Stimulated activated CD8-positive, alpha-beta memory T cell treated with anti-CD3 and anti-CD28 coated beads, Interleukin-4, amount 100 ng/mL, for 1 hour (primary cell): ENCODE results near the gene TTC7B.
A peak's percentile ranks its signal among the peaks of the same experiment; 100 is the strongest.

ENCODE experiments used
- DNase-seq, 2 donors: peaks; one replicate each; pipeline ENCODE4 v3.0.0-alpha.2; 2020; ENCODE audit warnings: low read depth in 2 of 2, low spot score in 1 of 2

TTC7B gene

GRCh38 chr14:90777358-90777757, 38.9 kb downstream of the TTC7B start:
- DNase-seq, result no peak

GRCh38 chr14:90775441-90775840, 40.8 kb downstream of the TTC7B start:
- DNase-seq, result no peak

GRCh38 chr14:90774316-90774715, 41.9 kb downstream of the TTC7B start:
- DNase-seq, result no peak

GRCh38 chr14:90773705-90774104, 42.5 kb downstream of the TTC7B start:
- DNase-seq, result no peak

GRCh38 chr14:90773196-90773486, 43.1 kb downstream of the TTC7B start:
- no peak for DNase-seq

DNA sequence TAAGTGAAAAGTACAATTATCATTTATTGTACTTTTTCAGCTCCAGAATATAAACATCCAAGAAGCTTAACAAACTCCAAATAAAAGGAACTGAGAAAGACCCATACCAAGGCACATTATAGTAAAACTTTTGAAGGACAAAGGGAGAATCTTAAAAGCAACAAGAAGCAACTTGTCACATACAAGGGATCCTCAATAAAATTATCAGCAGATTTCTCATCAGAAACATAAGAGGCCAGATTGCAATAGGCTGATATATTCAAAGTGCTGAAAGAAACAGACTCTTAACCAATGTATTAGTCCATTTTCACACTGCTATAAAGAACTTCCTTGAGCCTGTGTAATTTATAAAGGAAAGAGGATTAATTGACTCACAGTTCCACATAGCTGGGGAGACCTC, 48.3 kb downstream of the TTC7B start:
- DNase-seq, result no peak

GRCh38 chr14:90760591-90761316, 55.5 kb downstream of the TTC7B start:
- no peak for DNase-seq

GRCh38 chr14:90760078-90760444, 56.2 kb downstream of the TTC7B start:
- DNase-seq, result no peak

DNA sequence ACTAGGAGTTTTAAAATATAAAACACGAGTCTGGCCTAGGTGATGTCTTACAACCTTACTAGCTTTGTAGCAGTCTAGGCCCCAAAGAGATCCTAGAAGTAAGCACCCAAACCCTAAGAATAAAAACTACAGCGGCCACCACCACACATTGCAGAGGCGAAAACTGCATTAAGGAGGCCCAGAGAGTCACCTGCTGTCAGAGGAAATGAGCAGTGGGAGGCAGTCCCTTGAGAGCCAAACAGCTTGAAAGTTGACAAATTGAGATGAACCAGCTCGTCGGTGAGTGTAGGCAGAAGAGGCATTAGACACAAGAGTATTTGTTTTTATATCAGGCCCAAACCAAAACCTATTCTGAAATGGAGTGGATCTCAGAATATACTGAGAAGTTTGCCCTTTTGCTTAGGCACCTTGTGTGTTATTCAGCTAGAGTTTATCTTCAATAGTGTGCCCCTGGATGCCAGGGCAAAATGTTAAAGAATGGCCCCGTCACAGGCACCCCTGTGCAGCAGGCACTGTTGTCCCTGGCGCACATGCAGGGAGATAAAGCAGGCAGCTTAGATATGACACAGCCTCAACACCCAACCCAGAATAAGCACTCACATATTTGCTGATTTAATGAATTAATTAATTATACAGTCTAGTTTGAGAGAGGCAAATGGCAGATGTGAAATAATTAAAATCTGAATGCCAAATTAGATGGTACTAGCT, 56.7 kb downstream of the TTC7B start:
- DNase-seq, result no peak

GRCh38 chr14:90758959-90759358, 57.3 kb downstream of the TTC7B start:
- no peak for DNase-seq

- DNase-seq, result peak; percentile 80 to 90
Measured at GRCh38 chr14:90758028-90758889, 58.0 kb downstream of the TTC7B start.

GRCh38 chr14:90757452-90757851, 58.8 kb downstream of the TTC7B start:
- no peak for DNase-seq

DNA sequence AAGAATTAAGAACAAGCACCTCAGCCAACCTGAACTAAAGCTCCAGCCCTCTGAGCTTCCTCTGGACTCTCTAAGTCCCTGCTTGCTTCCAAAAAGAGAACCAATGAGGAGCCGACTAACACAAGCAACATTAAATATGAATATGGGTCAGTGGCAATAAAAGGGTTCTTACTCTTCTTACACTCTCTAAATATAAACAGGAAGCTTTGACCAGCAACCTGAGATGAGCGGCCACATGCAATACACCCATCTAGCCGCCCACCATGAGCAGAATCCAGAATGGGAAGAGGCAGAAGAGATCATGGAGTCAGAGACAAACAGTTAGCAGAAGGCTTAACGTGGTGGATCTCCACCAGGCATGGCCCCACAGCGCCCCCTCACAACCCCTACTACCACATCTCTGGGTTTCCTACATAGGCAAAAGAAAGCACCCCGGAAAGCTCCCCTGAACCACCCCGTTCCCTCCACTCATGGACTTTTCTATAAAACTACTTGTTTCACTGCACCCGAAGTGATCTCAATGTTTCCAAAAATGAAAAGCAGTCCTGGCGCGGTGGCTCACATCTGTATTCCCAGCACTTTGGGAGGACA, 59.4 kb downstream of the TTC7B start:
- DNase-seq, result no peak

DNA sequence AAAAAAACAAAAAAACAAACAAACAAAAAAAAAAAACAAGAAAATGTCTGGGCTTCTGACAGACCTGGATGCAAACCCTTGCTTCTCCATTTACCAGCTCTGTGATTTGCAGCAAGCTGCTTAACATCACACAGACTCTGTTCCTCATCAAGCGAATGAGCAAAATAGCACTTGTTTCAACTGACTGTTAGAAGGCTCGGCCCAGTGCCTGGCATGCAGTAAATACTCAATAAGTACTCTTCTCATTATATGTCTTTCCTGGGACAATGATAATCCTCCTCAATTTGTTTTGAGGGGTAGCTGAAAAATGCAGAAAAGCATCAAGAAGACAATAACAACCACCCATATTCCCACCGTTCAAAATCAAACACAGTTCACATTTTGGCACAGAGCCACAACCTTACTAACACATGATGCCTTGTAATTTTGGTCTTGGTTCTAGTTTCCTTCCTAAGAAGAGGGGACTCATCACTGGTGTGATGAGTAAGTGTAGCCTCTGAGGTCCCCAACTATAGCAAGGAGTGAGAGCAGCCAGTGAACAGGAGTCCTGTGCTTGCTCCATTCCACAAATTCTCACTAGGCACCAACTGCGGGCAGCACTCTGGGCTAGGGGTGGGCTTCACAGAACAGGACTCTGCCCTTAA, 60.4 kb downstream of the TTC7B start:
- no peak for DNase-seq

GRCh38 chr14:90753456-90754005, 62.7 kb downstream of the TTC7B start:
- DNase-seq, result no peak

GRCh38 chr14:90750701-90751100, 65.5 kb downstream of the TTC7B start:
- no peak for DNase-seq

DNA sequence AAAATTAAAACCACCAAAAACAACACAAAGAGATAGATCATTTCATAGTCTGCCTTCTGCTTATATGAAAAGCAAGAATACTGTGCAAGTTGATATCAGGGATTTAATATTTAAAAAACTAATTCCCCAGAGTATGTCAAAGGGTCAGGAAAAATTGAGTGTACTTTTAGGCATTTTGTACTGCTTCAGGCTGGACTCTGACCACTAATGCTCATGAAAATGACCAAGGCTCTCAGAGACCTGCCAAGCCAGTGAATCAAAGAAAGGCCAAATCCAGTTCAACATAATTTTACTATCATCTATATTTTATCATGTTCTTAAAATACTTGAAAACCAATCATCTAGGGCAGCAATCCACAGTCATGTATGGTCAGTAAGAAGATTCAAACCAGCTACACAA, 66.0 kb downstream of the TTC7B start:
- DNase-seq, result no peak

DNA sequence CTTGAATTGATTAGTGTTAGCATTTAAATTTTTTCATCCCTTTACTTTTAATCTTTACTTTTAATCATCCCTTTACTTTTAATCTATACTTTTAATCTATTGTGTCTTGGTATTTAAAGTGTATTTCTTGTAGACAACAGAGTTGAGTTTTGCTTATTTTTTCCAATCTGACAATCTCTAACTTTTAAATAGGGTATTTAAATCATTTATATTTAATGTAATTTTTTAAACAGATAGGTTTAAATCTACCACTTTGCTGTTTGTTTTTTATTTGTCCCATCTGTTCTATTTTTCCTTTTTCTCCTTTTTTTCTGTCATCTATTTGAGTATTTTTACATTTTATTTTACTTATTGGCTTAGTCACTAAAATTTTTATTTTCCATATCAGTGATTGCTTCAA, 68.3 kb downstream of the TTC7B start:
- DNase-seq, result no peak

DNA sequence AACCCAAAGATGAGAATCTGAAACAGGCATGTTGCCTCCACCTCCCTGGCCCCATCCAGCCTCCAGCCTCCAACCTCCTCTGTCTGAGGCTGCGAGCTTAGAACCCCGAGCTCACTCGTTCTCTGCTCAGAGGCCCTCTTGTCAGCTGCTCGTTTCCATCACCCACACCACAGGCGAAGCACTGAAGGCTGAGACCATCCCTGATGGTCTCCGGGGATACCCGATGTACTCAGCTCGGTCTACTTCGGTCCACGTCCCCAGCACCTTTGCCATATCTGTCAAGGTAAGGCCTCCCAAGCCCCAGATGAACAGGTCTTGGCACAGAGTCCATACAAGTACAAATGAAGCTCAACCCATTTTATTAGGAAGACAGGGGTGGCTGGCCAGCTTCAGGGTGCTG, 72.4 kb downstream of the TTC7B start:
- no peak for DNase-seq

DNA sequence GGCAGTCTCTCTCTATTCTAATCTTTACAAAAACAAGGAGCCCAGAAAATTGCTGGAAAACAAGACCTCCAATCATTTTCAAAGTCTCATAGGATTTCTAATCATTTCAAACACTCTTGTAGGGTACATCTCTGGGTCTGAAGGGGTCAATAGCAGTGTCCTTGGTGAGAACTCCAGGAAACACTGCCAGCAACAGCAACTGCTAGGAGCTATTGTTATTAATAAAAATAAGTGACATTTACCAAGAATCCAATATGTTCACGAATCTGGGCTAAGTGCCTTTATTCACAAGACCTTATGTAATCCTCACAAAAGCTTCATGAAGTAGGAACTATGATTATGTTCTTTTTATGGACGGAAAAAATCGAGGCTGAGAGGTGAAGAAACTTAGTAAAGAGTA, 72.8 kb downstream of the TTC7B start:
- DNase-seq, result no peak

DNA sequence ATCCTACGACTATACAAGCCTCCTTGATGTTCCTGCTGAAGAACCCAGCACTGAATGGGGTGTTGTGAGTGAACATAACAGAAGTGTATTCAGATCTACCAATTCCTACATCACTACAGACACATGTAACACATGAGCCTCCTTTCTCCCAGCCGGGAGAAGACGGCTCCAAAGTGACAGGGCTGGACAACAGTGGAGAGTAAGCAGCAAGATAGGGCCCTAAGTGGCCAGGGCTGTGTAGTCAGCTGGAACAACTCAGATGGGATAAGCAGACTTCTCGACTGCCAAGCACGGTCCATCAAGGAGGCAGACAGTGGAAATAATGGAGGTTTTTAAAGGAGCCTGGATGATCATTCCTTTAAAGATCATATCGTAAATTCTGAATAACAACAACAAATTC, 73.5 kb downstream of the TTC7B start:
- DNase-seq, result no peak
